IMR-90 (cell line): Measurements from ENCODE around the gene LBH. TPM values are rescaled to one million over a fixed set of nuclear protein-coding genes. Genes with fewer than 3 reads are reported as not detected.

Experiments
- ATAC-seq: fragments of 200-7000 bp; cut with Tn5 transposase; 2 replicates; pipeline ENCODE4 v1.9.1; 2020; ENCODE audit warnings: low read depth, mild to moderate bottlenecking, moderate library complexity
- BruUV-seq: library from RNA; stranded (reverse); fragments of 400-500 nt; replicated peaks from 2 replicates; lab custom pipeline; 2021; lab: Mats Ljungman, UMichigan
- CTCF ChIA-PET: fragments of 300-600 bp; formaldehyde crosslinking; extraction: SDS; loops from one replicate; lab custom pipeline; 2021; ENCODE audit warnings: antibody characterized with exemption; lab: Yijun Ruan, JAX
- POLR2A ChIA-PET: fragments of 300-600 bp; sonication (Branson Sonifier 250); formaldehyde crosslinking; loops from one replicate; lab custom pipeline; 2022; ENCODE audit warnings: antibody characterized with exemption; ENCODE audit not compliant: unreplicated experiment; lab: Charles Lee
- DNase-seq: peaks from one replicate; pipeline ENCODE4 v3.0.0; 2013
- H2AFZ ChIP-seq: replicated peaks from 2 replicates; pipeline ENCODE3; 2013; ENCODE audit warnings: low read length, mild to moderate bottlenecking; ENCODE audit not compliant: poor library complexity
- H2AK5ac ChIP-seq: 2 replicates; pipeline ENCODE4 v1.6.1; 2013; ENCODE audit warnings: low read depth, low read length, inconsistent platforms
- H2AK9ac ChIP-seq: replicated peaks from 2 replicates; pipeline ENCODE3; 2013; ENCODE audit warnings: mild to moderate bottlenecking, low read depth, low read length, moderate library complexity; ENCODE audit not compliant: poor library complexity
- H2BK120ac ChIP-seq: 2 replicates; pipeline ENCODE4 v1.6.1; 2013; ENCODE audit warnings: low read depth, low read length, inconsistent platforms
- H2BK15ac ChIP-seq: 3 replicates; pipeline ENCODE4 v1.6.1; 2013; ENCODE audit warnings: low read depth, low read length, inconsistent platforms
- H2BK20ac ChIP-seq: 2 replicates; pipeline ENCODE4 v1.6.1; 2013; ENCODE audit warnings: low read depth, mild to moderate bottlenecking, inconsistent platforms, low read length, moderate library complexity
- H2BK5ac ChIP-seq: 2 replicates; pipeline ENCODE4 v1.6.1; 2013; ENCODE audit warnings: mild to moderate bottlenecking, low read depth, low read length, inconsistent platforms; ENCODE audit not compliant: poor library complexity, severe bottlenecking
- H3K14ac ChIP-seq: replicated peaks from 2 replicates; pipeline ENCODE4 v1.6.1; 2013; ENCODE audit warnings: low read depth, low read length, inconsistent platforms
- H3K18ac ChIP-seq: 2 replicates; pipeline ENCODE4 v1.6.1; 2013; ENCODE audit warnings: low read depth, low read length, control low read depth
- H3K23ac ChIP-seq: 2 replicates; pipeline ENCODE4 v1.6.1; 2013; ENCODE audit warnings: low read depth, low read length, inconsistent platforms
- H3K27ac ChIP-seq: 2 replicates; pipeline ENCODE4 v1.5.1; 2013; ENCODE audit warnings: mild to moderate bottlenecking, control low read depth, low read length; ENCODE audit not compliant: insufficient read depth
- H3K27me3 ChIP-seq: 2 replicates; pipeline ENCODE4 v1.6.1; 2013; ENCODE audit warnings: low read length; ENCODE audit not compliant: control insufficient read depth, insufficient read depth
- H3K36me3 ChIP-seq: 2 replicates; pipeline ENCODE4 v1.6.1; 2013; ENCODE audit warnings: low read length, mixed read lengths; ENCODE audit not compliant: control insufficient read depth, insufficient read depth
- H3K4ac ChIP-seq: 2 replicates; pipeline ENCODE4 v1.6.1; 2013; ENCODE audit warnings: low read depth, low read length, inconsistent platforms
- H3K4me1 ChIP-seq: 2 replicates; pipeline ENCODE4 v1.6.1; 2013; ENCODE audit warnings: low read length, mixed read lengths; ENCODE audit not compliant: control insufficient read depth, insufficient read depth
- H3K4me2 ChIP-seq: 2 replicates; pipeline ENCODE4 v1.6.1; 2013; ENCODE audit warnings: low read depth, mild to moderate bottlenecking, control low read depth, low read length, moderate library complexity
- H3K4me3 ChIP-seq: 2 replicates; pipeline ENCODE4 v1.5.1; 2013; ENCODE audit warnings: low read depth, mild to moderate bottlenecking, control low read depth, low read length, moderate library complexity; ENCODE audit not compliant: insufficient read depth
- H3K56ac ChIP-seq: 2 replicates; pipeline ENCODE4 v1.6.1; 2013; ENCODE audit warnings: low read length, inconsistent platforms; ENCODE audit not compliant: insufficient read depth; ENCODE audit errors: extremely low read depth
- H3K79me1 ChIP-seq, 2 experiments: 2 replicates each; pipeline ENCODE4 v1.6.1; 2013; ENCODE audit warnings: low read length in 2 of 2, inconsistent platforms in 1 of 2, low read depth in 1 of 2
- H3K9ac ChIP-seq: 2 replicates; pipeline ENCODE4 v1.6.1; 2013; ENCODE audit warnings: low read depth, low read length, control low read depth
- H3K9me1 ChIP-seq: 2 replicates; pipeline ENCODE4 v1.6.1; 2013; ENCODE audit warnings: low read length, inconsistent platforms; ENCODE audit not compliant: insufficient read depth
- H3K9me3 ChIP-seq: 2 replicates; pipeline ENCODE4 v1.6.1; 2013; ENCODE audit warnings: low read length; ENCODE audit not compliant: control insufficient read depth, insufficient read depth
- H4K20me1 ChIP-seq: 2 replicates; pipeline ENCODE4 v1.6.1; 2013; ENCODE audit warnings: low read length, inconsistent platforms; ENCODE audit not compliant: insufficient read depth
- H4K5ac ChIP-seq: 2 replicates; pipeline ENCODE4 v1.6.1; 2013; ENCODE audit warnings: mild to moderate bottlenecking, low read depth, low read length, control low read depth
- H4K8ac ChIP-seq, 2 experiments: 2 replicates each; pipeline ENCODE4 v1.6.1; 2013; ENCODE audit warnings: low read depth in 2 of 2, low read length in 2 of 2, control low read depth in 1 of 2, inconsistent platforms in 1 of 2
- H4K91ac ChIP-seq: 2 replicates; pipeline ENCODE4 v1.6.1; 2013; ENCODE audit warnings: low read depth, low read length, inconsistent platforms; ENCODE audit not compliant: insufficient read depth
- CHD1 ChIP-seq: IDR thresholded peaks from 2 replicates; pipeline ENCODE4 v1.6.1; 2012; ENCODE audit warnings: low read depth, low read length, improper control_type of control experiment
- ELK1 ChIP-seq: fragments of 150-350 bp; IDR thresholded peaks from 2 replicates; pipeline ENCODE4 v1.6.1; 2016; ENCODE audit warnings: low read depth, mild to moderate bottlenecking, low read length, moderate library complexity, borderline replicate concordance
- FOS ChIP-seq: fragments of 150-350 bp; IDR thresholded peaks from 2 replicates; pipeline ENCODE4 v1.6.1; 2016; ENCODE audit warnings: low read depth, low read length
- MAFK ChIP-seq: IDR thresholded peaks from 2 replicates; pipeline ENCODE4 v1.6.1; 2012; ENCODE audit warnings: low read depth, low read length, improper control_type of control experiment
- MAZ ChIP-seq: IDR thresholded peaks from 2 replicates; pipeline ENCODE4 v1.6.1; 2012; ENCODE audit warnings: low read depth, mild to moderate bottlenecking, low read length, improper control_type of control experiment, moderate library complexity, borderline replicate concordance
- MXI1 ChIP-seq: IDR thresholded peaks from 2 replicates; pipeline ENCODE4 v1.6.1; 2012; ENCODE audit warnings: low read depth, mild to moderate bottlenecking, low read length, moderate library complexity, borderline replicate concordance
- RAD21 ChIP-seq: IDR thresholded peaks from 2 replicates; pipeline ENCODE4 v1.6.1; 2012; ENCODE audit warnings: low read length, improper control_type of control experiment
- RCOR1 ChIP-seq: IDR thresholded peaks from 2 replicates; pipeline ENCODE4 v1.6.1; 2012; ENCODE audit warnings: mild to moderate bottlenecking, low read length, improper control_type of control experiment; ENCODE audit not compliant: insufficient replicate concordance
- SMC3 ChIP-seq: fragments of 150-350 bp; IDR thresholded peaks from 2 replicates; pipeline ENCODE4 v1.6.1; 2016; ENCODE audit warnings: low read depth, mild to moderate bottlenecking, antibody characterized with exemption, low read length, moderate library complexity
- USF2 ChIP-seq: fragments of 150-350 bp; IDR thresholded peaks from 2 replicates; pipeline ENCODE4 v1.6.1; 2017; ENCODE audit warnings: mild to moderate bottlenecking, antibody characterized with exemption, low read length, low read depth
- WGBS, 2 experiments: methylation state at CpG; one replicate each; pipeline versions ENCODE4 v1.1.5 to v1.1.7; 2013; ENCODE audit warnings: missing lambda C conversion rate in 2 of 2; ENCODE audit not compliant: insufficient read length in 1 of 2; ENCODE audit errors: extremely low coverage in 2 of 2; 5-methylcytosine and 5-hydroxymethylcytosine counted together
- dilution Hi-C: fragments of 300-500 bp; cut with HindIII; formaldehyde crosslinking; loops from one replicate; pipeline ENCODE4 v1.14.3; 2018; ENCODE audit warnings: low sequenced_read_pairs; ENCODE audit not compliant: unreplicated experiment
- in situ Hi-C: fragments of 300-500 bp; cut with MboI; formaldehyde crosslinking; loops from 3 replicates; pipeline ENCODE4 v1.14.3; 2019; ENCODE audit warnings: low sequenced_read_pairs, inconsistent platforms, mixed read lengths
- intact Hi-C: fragments of 100-400 bp; cut with micrococcal nuclease; formaldehyde crosslinking; loops from 2 replicates; pipeline ENCODE4 v1.10.0; 2022
- polyA plus RNA-seq, 3 experiments: library from polyadenylated mRNA; depleted of rRNA; stranded (reverse); fragments of >200 nt; gene quantifications; 2 replicates each; pipeline ENCODE4 v1.2.3, GENCODE V29; 2012; ENCODE audit warnings: low replicate concordance in 1 of 3
- total RNA-seq: library from RNA; depleted of rRNA; stranded (reverse); fragments of >200 nt; gene quantifications from 2 replicates; pipeline ENCODE4 v1.2.3, GENCODE V29; 2012

LBH gene
- total and polyA plus RNA-seq, 2 of the 4 experiments (the other 2 are of a cell fraction): 158 to 202 TPM

DNA sequence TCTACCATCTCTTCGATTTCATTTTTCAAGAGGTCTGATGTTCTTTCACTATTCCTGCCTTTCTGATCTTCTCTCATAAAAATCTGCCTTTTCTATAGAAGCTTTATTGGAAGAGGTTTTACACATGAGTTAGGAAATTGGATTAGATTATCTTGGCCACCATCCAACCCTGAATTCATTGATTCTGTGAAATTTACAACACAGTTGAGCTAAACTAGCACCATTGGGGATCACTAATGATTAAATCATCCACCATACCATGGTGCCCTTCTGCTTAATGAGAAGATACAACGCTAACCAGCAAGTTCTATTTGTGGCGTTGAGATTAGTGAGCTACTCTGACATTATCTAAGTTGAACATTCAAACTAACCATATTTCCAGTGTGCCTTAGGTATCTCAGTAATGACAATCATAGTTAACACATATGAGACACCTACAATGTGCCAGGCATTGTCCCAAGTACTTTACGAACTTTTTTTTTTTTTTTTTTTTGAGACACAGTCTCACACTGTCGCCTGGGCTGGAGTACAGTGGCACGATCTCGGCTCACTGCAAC, 17.3 kb upstream of the LBH start:
- H4K8ac ChIP-seq: no peak overlapping the region
- H2AK5ac ChIP-seq: no peak overlapping the region
- H2AK9ac ChIP-seq: no peak overlapping the region
- H4K91ac ChIP-seq: no peak overlapping the region
- H3K9me3 ChIP-seq: no peaks in the 10 kb centered on the region
- H3K9ac ChIP-seq: no peak overlapping the region
- H2BK15ac ChIP-seq: no peak overlapping the region
- no peak overlapping the region for H3K4ac ChIP-seq
- intact Hi-C loops (no loop called here), in situ Hi-C loops (loop anchor here (5.0 to 25.0 kb wide), 2 partner anchors 493 to 648 kb away; no protein-coding TSS in a partner anchor), dilution Hi-C loops (no loop called here)
- no peaks in the 10 kb centered on the region for H3K27me3 ChIP-seq
- no peak overlapping the region for H3K18ac ChIP-seq
- 100% methylated on average over 2 of the region's 7 CpGs; no CpG with 5 or more reads in 1 of the 2 experiments for WGBS, 2 experiments
- H3K14ac ChIP-seq: no peak overlapping the region
- H3K4me1 ChIP-seq: no peaks in the 10 kb centered on the region
- no peak overlapping the region for H4K5ac ChIP-seq
- ATAC-seq: no peak
- no peak overlapping the region for H3K56ac ChIP-seq
- no peak overlapping the region for H2BK20ac ChIP-seq
- POLR2A ChIA-PET: interaction anchor here (0.9 kb wide), 1 partner anchor 86 kb away, joined by 3 read pairs; no protein-coding TSS in a partner anchor
- no TSS peak for BruUV-seq
- H3K23ac ChIP-seq: no peak overlapping the region
- H3K9me1 ChIP-seq: no peaks in the 10 kb centered on the region; the same call in 1 of the 2 replicates
- no peak overlapping the region for H3K4me2 ChIP-seq
- CTCF ChIA-PET: interaction anchor here (2.2 kb wide), 1 partner anchor 497 kb away, joined by 10 read pairs; no protein-coding TSS in a partner anchor
- no peaks in the 10 kb centered on the region for H4K20me1 ChIP-seq
- no peak overlapping the region for H2AFZ ChIP-seq
- H2BK5ac ChIP-seq: no peak overlapping the region
- H3K79me1 ChIP-seq: no peaks in the 10 kb centered on the region
- no peak for DNase-seq
- H3K27ac ChIP-seq: no peak overlapping the region
- H2BK120ac ChIP-seq: no peak overlapping the region
- no peak for TF ChIP-seq MXI1
- no peak for TF ChIP-seq SMC3
- TF ChIP-seq ELK1: no peak
- no peak for TF ChIP-seq RCOR1
- TF ChIP-seq RAD21: no peak
- TF ChIP-seq MAZ: no peak
- TF ChIP-seq MAFK: no peak
- TF ChIP-seq FOS: no peak
- no peak for TF ChIP-seq CHD1
- no peak for TF ChIP-seq USF2
- H3K36me3 ChIP-seq: no peaks in the 10 kb centered on the region
- no peak overlapping the region for H3K4me3 ChIP-seq
